OCI-LY3 (cell line): ENCODE data around the gene SKIL.

Experiments
- CTCF ChIP-seq: fragments of 200-600, 300-600 bp; sonication (generic); IDR thresholded peaks from 2 replicates; pipeline ENCODE4 v1.5.1; 2014; ENCODE audit warnings: antibody characterized with exemption, low read length, low read depth
- EZH2phosphoT487 ChIP-seq: fragments of 200-600 bp; shearing (Covaris generic); IDR thresholded peaks from 2 replicates; pipeline ENCODE4 v1.6.1; 2018; ENCODE audit warnings: antibody characterized with exemption, mixed run types, low read depth

GRCh38 chr3:170352936-170353335 lies 4.6 kb upstream of the SKIL start:
- no peak for TF ChIP-seq CTCF
- TF ChIP-seq EZH2phosphoT487 = no peak
